Measurements from ENCODE around the gene NUFIP1. TPM values are rescaled to one million over a fixed set of nuclear protein-coding genes. Genes with fewer than 3 reads are reported as not detected.
A peak's percentile ranks its signal among the peaks of the same experiment; 100 is the strongest.
"Not testable (repeated sequence)": the region's sequence is repeated elsewhere in the genome, so short reads cannot be mapped to it uniquely, and the experiment has no call there.

The NUFIP1 gene
- total RNA-seq, 1 donor from 2014 or later = 3.2 TPM

DNA sequence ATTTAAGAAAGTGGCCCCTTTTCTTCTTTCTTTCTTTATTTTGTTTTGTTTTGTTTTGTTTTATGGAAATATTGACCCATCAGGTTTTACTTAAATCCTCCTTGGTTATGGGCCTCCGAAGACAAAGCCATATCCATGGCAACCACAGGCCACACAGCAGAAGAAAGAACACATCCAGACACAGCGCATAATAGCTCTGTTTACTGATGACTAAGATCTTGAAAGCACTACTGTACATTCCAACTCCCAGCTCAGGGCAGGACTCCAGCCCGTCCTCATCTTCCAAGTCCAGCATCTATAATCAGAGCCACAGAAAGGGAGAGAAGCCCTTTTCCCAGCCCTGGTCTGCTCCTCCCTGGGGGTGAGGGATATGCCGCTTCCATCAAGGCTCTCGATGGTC, 84.3 kb downstream of the NUFIP1 start:
- FAIRE-seq = no peak
- Histone ChIP-seq H3K36me3 (ENCODE audit: control insufficient read depth, insufficient read depth, low read length) (no peaks in the 10 kb centered on the region), H3K4me3 (ENCODE audit: low read depth, low read length) (no peak overlapping the region), H3K27me3 (ENCODE audit: control insufficient read depth, insufficient read depth, low read length) (no peaks in the 10 kb centered on the region)
- TF ChIP-seq, protein P1, sequence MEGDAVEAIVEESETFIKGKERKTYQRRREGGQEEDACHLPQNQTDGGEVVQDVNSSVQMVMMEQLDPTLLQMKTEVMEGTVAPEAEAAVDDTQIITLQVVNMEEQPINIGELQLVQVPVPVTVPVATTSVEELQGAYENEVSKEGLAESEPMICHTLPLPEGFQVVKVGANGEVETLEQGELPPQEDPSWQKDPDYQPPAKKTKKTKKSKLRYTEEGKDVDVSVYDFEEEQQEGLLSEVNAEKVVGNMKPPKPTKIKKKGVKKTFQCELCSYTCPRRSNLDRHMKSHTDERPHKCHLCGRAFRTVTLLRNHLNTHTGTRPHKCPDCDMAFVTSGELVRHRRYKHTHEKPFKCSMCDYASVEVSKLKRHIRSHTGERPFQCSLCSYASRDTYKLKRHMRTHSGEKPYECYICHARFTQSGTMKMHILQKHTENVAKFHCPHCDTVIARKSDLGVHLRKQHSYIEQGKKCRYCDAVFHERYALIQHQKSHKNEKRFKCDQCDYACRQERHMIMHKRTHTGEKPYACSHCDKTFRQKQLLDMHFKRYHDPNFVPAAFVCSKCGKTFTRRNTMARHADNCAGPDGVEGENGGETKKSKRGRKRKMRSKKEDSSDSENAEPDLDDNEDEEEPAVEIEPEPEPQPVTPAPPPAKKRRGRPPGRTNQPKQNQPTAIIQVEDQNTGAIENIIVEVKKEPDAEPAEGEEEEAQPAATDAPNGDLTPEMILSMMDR (IDR thresholded peaks at IDR 0.05; ENCODE audit: insufficient read depth, low read length, severe bottlenecking) = no peak
- peak; percentile 76 for DNase-seq (ENCODE audit: low read depth)

DNA sequence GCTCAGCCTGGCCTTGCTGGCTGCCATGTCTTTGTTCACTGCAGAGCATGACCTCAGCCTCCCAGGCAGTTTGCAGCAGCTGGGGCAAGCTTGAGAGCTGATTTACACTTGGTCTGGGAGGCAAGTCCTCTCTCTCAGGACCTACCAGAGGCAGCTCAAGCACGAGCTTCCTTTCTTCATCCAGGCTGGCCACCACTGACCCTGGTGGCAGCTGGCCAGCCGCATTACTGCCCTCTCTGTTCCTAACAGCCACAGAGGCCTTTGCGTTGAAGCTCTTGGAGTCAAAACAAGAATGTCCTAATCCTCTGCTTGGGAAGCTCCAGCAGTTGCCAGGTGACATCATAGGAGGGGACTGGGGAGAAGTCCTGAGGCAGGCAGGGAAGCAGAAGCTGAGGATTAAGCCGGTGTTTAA, 85.7 kb downstream of the NUFIP1 start:
- TF ChIP-seq, protein P1 (IDR thresholded peaks at IDR 0.05; ENCODE audit: insufficient read depth, low read length, severe bottlenecking) = no peak
- Histone ChIP-seq H3K27me3 (ENCODE audit: control insufficient read depth, insufficient read depth, low read length) (no peaks in the 10 kb centered on the region), H3K36me3 (ENCODE audit: control insufficient read depth, insufficient read depth, low read length) (no peaks in the 10 kb centered on the region), H3K4me3 (ENCODE audit: low read depth, low read length) (no peak overlapping the region)
- no peak for DNase-seq (ENCODE audit: low read depth)
- FAIRE-seq = no peak

DNA sequence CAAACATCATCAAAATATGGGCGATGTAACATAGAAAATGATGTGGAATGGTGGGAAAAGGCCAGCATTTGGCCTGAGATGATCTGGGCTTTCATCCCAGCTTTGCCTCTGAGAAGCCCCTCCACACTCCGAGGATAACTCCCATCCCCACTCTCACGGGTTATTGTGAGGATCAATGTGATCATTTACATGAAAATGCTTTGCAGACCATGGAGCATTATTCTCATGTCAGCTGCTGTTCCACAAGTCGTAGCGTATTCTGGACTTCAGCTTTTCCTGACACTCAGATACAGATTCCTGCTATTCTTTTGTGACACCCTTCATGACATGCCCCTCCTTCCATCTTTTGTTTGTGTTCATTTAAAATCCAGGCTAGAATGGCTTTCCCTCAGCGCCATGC, 86.5 kb downstream of the NUFIP1 start:
- H3K4me3 ChIP-seq (ENCODE audit: low read depth, low read length) = no peak overlapping the region
- H3K36me3 ChIP-seq (ENCODE audit: control insufficient read depth, insufficient read depth, low read length) = no peaks in the 10 kb centered on the region
- no peak for DNase-seq (ENCODE audit: low read depth)
- no peak for FAIRE-seq
- TF ChIP-seq, protein P1 (IDR thresholded peaks at IDR 0.05; ENCODE audit: insufficient read depth, low read length, severe bottlenecking) = no peak
- H3K27me3 ChIP-seq (ENCODE audit: control insufficient read depth, insufficient read depth, low read length) = no peaks in the 10 kb centered on the region

DNA sequence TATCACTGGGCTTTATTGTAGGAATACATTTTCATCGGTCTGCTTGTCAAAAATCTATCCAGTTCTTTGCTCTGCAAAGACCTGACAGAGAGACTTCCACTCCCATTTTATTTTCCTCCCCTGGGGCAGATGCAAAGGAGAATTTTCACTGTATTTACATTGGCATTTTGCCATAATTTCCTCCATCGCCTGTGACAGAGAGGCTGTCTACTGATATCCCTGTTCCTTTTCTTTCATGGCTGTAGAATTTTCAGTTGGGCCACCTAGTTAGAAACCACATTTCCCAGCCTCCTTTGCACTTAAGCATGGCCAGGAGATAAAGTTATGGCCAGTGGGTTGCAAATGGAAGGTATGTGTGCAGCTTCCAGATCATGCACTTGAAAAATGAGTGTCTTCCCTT, 89.3 kb downstream of the NUFIP1 start:
- no peaks in the 10 kb centered on the region for H3K36me3 ChIP-seq (ENCODE audit: control insufficient read depth, insufficient read depth, low read length)
- FAIRE-seq (no peak), DNase-seq (ENCODE audit: low read depth) (no peak)
- no peak overlapping the region for H3K4me3 ChIP-seq (ENCODE audit: low read depth, low read length)
- TF ChIP-seq, protein P1 (IDR thresholded peaks at IDR 0.05; ENCODE audit: insufficient read depth, low read length, severe bottlenecking) = no peak
- H3K27me3 ChIP-seq (ENCODE audit: control insufficient read depth, insufficient read depth, low read length) = no peaks in the 10 kb centered on the region

DNA sequence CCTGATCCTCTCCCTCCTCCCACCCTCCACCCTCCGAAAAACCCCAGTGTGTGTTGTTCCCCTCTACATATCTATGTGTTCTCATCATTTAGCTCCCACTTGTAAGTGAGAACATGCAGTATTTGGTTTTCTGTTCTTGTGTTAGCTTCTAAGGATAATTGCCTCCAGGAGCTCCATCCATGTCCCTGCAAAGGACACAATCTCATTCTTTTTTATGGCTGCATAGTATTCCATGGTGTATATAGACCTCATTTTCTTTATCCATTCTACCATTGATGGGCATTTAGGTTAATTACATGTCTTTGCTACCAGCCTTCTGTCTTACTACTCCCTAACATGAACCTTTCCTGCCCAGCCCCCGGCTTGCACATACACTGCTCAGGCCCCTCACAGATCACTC, 91.0 kb downstream of the NUFIP1 start:
- not testable (repeated sequence) for FAIRE-seq; DNase-seq (ENCODE audit: low read depth); H3K27me3 ChIP-seq (ENCODE audit: control insufficient read depth, insufficient read depth, low read length); H3K36me3 ChIP-seq (ENCODE audit: control insufficient read depth, insufficient read depth, low read length); H3K4me3 ChIP-seq (ENCODE audit: low read depth, low read length)

DNA sequence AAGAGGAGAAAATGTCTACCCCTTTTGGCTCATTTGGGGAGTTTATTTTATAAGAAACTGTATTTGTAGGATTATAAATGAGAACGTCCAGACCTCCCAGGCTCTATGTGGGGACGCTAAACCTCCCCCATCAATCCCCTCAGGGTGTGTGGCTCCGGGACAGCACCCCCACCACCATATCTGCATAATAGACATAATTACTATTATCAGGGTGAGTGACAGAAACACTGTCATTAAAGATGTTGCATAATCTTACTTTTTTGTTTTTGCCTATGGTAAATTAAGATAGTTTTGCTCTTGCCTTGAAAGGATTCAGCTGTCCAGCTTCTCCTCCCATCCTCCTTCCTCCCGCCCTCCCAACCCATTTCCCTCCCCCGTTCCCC, 93.3 kb downstream of the NUFIP1 start:
- H3K27me3 ChIP-seq (ENCODE audit: control insufficient read depth, insufficient read depth, low read length) = no peaks in the 10 kb centered on the region
- DNase-seq (ENCODE audit: low read depth) (no peak), FAIRE-seq (no peak)
- no peak overlapping the region for H3K4me3 ChIP-seq (ENCODE audit: low read depth, low read length)
- TF ChIP-seq, protein P1 (IDR thresholded peaks at IDR 0.05; ENCODE audit: insufficient read depth, low read length, severe bottlenecking) = no peak
- H3K36me3 ChIP-seq (ENCODE audit: control insufficient read depth, insufficient read depth, low read length) = no peaks in the 10 kb centered on the region

Data from bronchial epithelial cell (primary cell).